Activated naive CD8-positive, alpha-beta T cell treated with anti-CD3 and anti-CD28 coated beads, Interleukin-2, amount 10 ng/mL, durations not matched to agents 7 days and 5 days (primary cell): ENCODE measurements around the gene MAP3K12. TPM values are rescaled to one million over a fixed set of nuclear protein-coding genes. Genes with fewer than 3 reads are reported as not detected.

ENCODE experiments used
- ATAC-seq: fragments of 150-1000 bp; cut with Tn5 transposase; one replicate; pipeline ENCODE4 v1.10.0; 2021; ENCODE audit warnings: low read depth, moderate library complexity
- POLR2A ChIA-PET: fragments of 350-600 bp; sonication (Branson Sonifier 250); formaldehyde crosslinking; loops from one replicate; lab custom pipeline; 2021; ENCODE audit warnings: antibody characterized with exemption; lab: Charles Lee
- DNase-seq: peaks from one replicate; pipeline ENCODE4 v3.0.0; 2021
- H3K27ac Mint-ChIP-seq: one replicate; pipeline ENCODE4 v1.8.0; 2022; ENCODE audit warnings: mild to moderate bottlenecking, mixed read lengths
- H3K27me3 Mint-ChIP-seq: one replicate; pipeline ENCODE4 v1.8.0; 2022; ENCODE audit warnings: mild to moderate bottlenecking, moderate library complexity, mixed read lengths
- H3K36me3 Mint-ChIP-seq: one replicate; pipeline ENCODE4 v1.8.0; 2021; ENCODE audit warnings: mild to moderate bottlenecking, mixed read lengths
- H3K4me1 Mint-ChIP-seq: one replicate; pipeline ENCODE4 v1.8.0; 2021; ENCODE audit warnings: mixed read lengths
- H3K4me3 Mint-ChIP-seq: one replicate; pipeline ENCODE4 v1.8.0; 2022; ENCODE audit warnings: mild to moderate bottlenecking, moderate library complexity, mixed read lengths
- H3K9me3 Mint-ChIP-seq: one replicate; pipeline ENCODE4 v1.8.0; 2021; ENCODE audit warnings: mixed read lengths
- total RNA-seq, 2 experiments: library from RNA; stranded (reverse); gene quantifications; one replicate each; pipeline ENCODE4 v1.2.3, GENCODE V29; 2021

MAP3K12 gene
- total RNA-seq, 2 experiments from 2014 or later, result 24.6 to 30.0 TPM

- H3K4me3 Mint-ChIP-seq, result no peak overlapping the region
- POLR2A ChIA-PET, result no interaction called here
- H3K27ac Mint-ChIP-seq, result no peak overlapping the region
- peaks cover 13% of the 10 kb centered on the region for H3K4me1 Mint-ChIP-seq
- no peaks in the 10 kb centered on the region for H3K9me3 Mint-ChIP-seq
- H3K36me3 Mint-ChIP-seq, result peaks cover 3% of the 10 kb centered on the region
- H3K27me3 Mint-ChIP-seq, result no peaks in the 10 kb centered on the region
- DNase-seq (no peak), ATAC-seq (no peak)
These were observed 5.8 kb upstream of the MAP3K12 start for GRCh38 chr12:53505086-53505485.

GRCh38 chr12:53504004-53504920 is 5.0 kb upstream of the MAP3K12 start:
- POLR2A ChIA-PET, result interaction anchor here (0.8 kb wide), 2 partner anchors 20 to 183 kb away, joined by 3 read pairs; partner anchors contain the start of gene AAAS
- Mint-ChIP-seq H3K9me3 (no peaks in the 10 kb centered on the region), H3K27ac (peak overlapping the region; percentile 42)

GRCh38 chr12:53502983-53503728 is 3.9 kb upstream of the MAP3K12 start:
- POLR2A ChIA-PET, result interaction anchor here (0.8 kb wide), 1 partner anchor 181 kb away, joined by 3 read pairs; the partner anchor contains the start of gene AAAS
- DNase-seq (no peak), ATAC-seq (no peak)
- Mint-ChIP-seq H3K27ac (peak overlapping the region; percentile 42), H3K9me3 (no peaks in the 10 kb centered on the region), H3K27me3 (no peaks in the 10 kb centered on the region), H3K36me3 (peaks cover 3% of the 10 kb centered on the region), H3K4me1 (peaks cover 14% of the 10 kb centered on the region), H3K4me3 (peak overlapping the region; percentile 22)

More at GRCh38 chr12:53504004-53504920, 5.0 kb upstream of the MAP3K12 start:
- Mint-ChIP-seq H3K27me3 (no peaks in the 10 kb centered on the region), H3K4me1 (peaks cover 16% of the 10 kb centered on the region), H3K36me3 (peaks cover 3% of the 10 kb centered on the region), H3K4me3 (no peak overlapping the region)
- DNase-seq (no peak), ATAC-seq (no peak)

GRCh38 chr12:53502331-53502730 is 3.1 kb upstream of the MAP3K12 start:
- no peak for ATAC-seq
- peak overlapping the region; percentile 84 for H3K4me3 Mint-ChIP-seq
- peak overlapping the region; percentile 90 for H3K27ac Mint-ChIP-seq

GRCh38 chr12:53501615-53502181 is 2.4 kb upstream of the MAP3K12 start:
- Mint-ChIP-seq H3K27ac (peak overlapping the region; percentile 90), H3K27me3 (no peaks in the 10 kb centered on the region), H3K4me3 (peak overlapping the region; percentile 84), H3K9me3 (no peaks in the 10 kb centered on the region), H3K36me3 (peaks cover 6% of the 10 kb centered on the region), H3K4me1 (peaks cover 18% of the 10 kb centered on the region)
- POLR2A ChIA-PET, result interaction anchor here (1.0 to 4.8 kb wide), 17 partner anchors 8 to 778 kb away, joined by 3 to 27 read pairs (median 4); partner anchors contain the start of genes AAAS, ATF7, ATP5MC2 and CBX5
- DNase-seq (no peak), ATAC-seq (no peak)

More at GRCh38 chr12:53502331-53502730, 3.1 kb upstream of the MAP3K12 start:
- POLR2A ChIA-PET, result interaction anchor here (0.6 to 3.7 kb wide), 2 partner anchors 26 to 123 kb away, joined by 3 to 21 read pairs; partner anchors contain the start of gene SP1
- Mint-ChIP-seq H3K4me1 (peaks cover 17% of the 10 kb centered on the region), H3K36me3 (peaks cover 4% of the 10 kb centered on the region), H3K27me3 (no peaks in the 10 kb centered on the region), H3K9me3 (no peaks in the 10 kb centered on the region)
- no peak for DNase-seq

- H3K27me3 Mint-ChIP-seq, result no peaks in the 10 kb centered on the region
- DNase-seq (peak; percentile 93), ATAC-seq (peak; percentile 82)
- peaks cover 6% of the 10 kb centered on the region for H3K36me3 Mint-ChIP-seq
- POLR2A ChIA-PET, result interaction anchor here (0.6 to 4.8 kb wide), 27 partner anchors 8 to 779 kb away, joined by 3 to 27 read pairs (median 4); partner anchors contain the start of genes AAAS, ATF7, ATP5MC2 and CBX5
- peaks cover 21% of the 10 kb centered on the region for H3K4me1 Mint-ChIP-seq
- no peaks in the 10 kb centered on the region for H3K9me3 Mint-ChIP-seq
- H3K27ac Mint-ChIP-seq, result peak within 1 kb of the TSS; percentile 90
- H3K4me3 Mint-ChIP-seq, result peak within 1 kb of the TSS; percentile 84
These were observed 1.7 kb upstream of the MAP3K12 start, which contains the start of gene TARBP2 for GRCh38 chr12:53500776-53501614. TARBP2 (plus strand) TSS chr12:53501283; CDS start chr12:53501409, 126 bp downstream.

GRCh38 chr12:53500142-53500775 is 1.0 kb upstream of the MAP3K12 start:
- peaks cover 6% of the 10 kb centered on the region for H3K36me3 Mint-ChIP-seq
- peak overlapping the region; percentile 84 for H3K4me3 Mint-ChIP-seq
- peaks cover 21% of the 10 kb centered on the region for H3K4me1 Mint-ChIP-seq
- H3K9me3 Mint-ChIP-seq, result no peaks in the 10 kb centered on the region
- DNase-seq (peak; percentile 87), ATAC-seq (no peak)
- POLR2A ChIA-PET, result interaction anchor here (0.6 to 4.8 kb wide), 25 partner anchors 9 to 780 kb away, joined by 3 to 27 read pairs (median 4); partner anchors contain the start of genes AAAS, ATF7, CBX5 and EIF4B
- H3K27ac Mint-ChIP-seq, result peak overlapping the region; percentile 90
- no peaks in the 10 kb centered on the region for H3K27me3 Mint-ChIP-seq

- Mint-ChIP-seq H3K4me1 (peaks cover 32% of the 10 kb centered on the region), H3K9me3 (no peaks in the 10 kb centered on the region), H3K36me3 (peaks cover 3% of the 10 kb centered on the region), H3K27ac (peak overlapping the region; percentile 90), H3K4me3 (peak overlapping the region; percentile 84), H3K27me3 (no peaks in the 10 kb centered on the region)
- POLR2A ChIA-PET, result interaction anchor here (1.1 to 4.8 kb wide), 3 partner anchors 10 to 57 kb away, joined by 3 to 27 read pairs (median 4); partner anchors contain the start of genes NPFF and PRR13
- ATAC-seq, result no peak
- DNase-seq, result no peak
These were observed 1.0 kb downstream of the MAP3K12 start for GRCh38 chr12:53498235-53498630.

- no peaks in the 10 kb centered on the region for H3K27me3 Mint-ChIP-seq
- H3K4me3 Mint-ChIP-seq, result no peak overlapping the region
- POLR2A ChIA-PET, result interaction anchor here (1.1 to 4.8 kb wide), 3 partner anchors 10 to 56 kb away, joined by 3 to 27 read pairs (median 4); partner anchors contain the start of genes NPFF and PRR13
- H3K36me3 Mint-ChIP-seq, result peaks cover 3% of the 10 kb centered on the region
- ATAC-seq, result no peak
- no peaks in the 10 kb centered on the region for H3K9me3 Mint-ChIP-seq
- peaks cover 34% of the 10 kb centered on the region for H3K4me1 Mint-ChIP-seq
- H3K27ac Mint-ChIP-seq, result no peak overlapping the region
- DNase-seq, result no peak
These were observed 1.8 kb downstream of the MAP3K12 start for GRCh38 chr12:53497461-53497860.

GRCh38 chr12:53496752-53497032 is 2.6 kb downstream of the MAP3K12 start:
- Mint-ChIP-seq H3K27me3 (no peaks in the 10 kb centered on the region), H3K9me3 (no peaks in the 10 kb centered on the region), H3K27ac (no peak overlapping the region), H3K4me3 (no peak overlapping the region), H3K36me3 (peaks cover 3% of the 10 kb centered on the region), H3K4me1 (peaks cover 35% of the 10 kb centered on the region)
- DNase-seq (no peak), ATAC-seq (no peak)
- POLR2A ChIA-PET, result no interaction called here

GRCh38 chr12:53495903-53496751 is 3.1 kb downstream of the MAP3K12 start:
- ATAC-seq (no peak), DNase-seq (no peak)
- no peak overlapping the region for H3K27ac Mint-ChIP-seq
- POLR2A ChIA-PET, result no interaction called here
- H3K36me3 Mint-ChIP-seq, result peaks cover 3% of the 10 kb centered on the region
- peaks cover 35% of the 10 kb centered on the region for H3K4me1 Mint-ChIP-seq
- no peaks in the 10 kb centered on the region for H3K27me3 Mint-ChIP-seq
- H3K4me3 Mint-ChIP-seq, result no peak overlapping the region
- H3K9me3 Mint-ChIP-seq, result no peaks in the 10 kb centered on the region
